ENCODE measurements around the gene PCDHGC5. TPM values are rescaled to one million over a fixed set of nuclear protein-coding genes. Genes with fewer than 3 reads are reported as not detected.

PCDHGC5 gene
- total RNA-seq, 1 experiment from 2014 or later: 0.61 TPM

GRCh38 chr5:141491323-141492167 lies 2.7 kb downstream of the PCDHGC5 start:
- peaks cover 11% of the 10 kb centered on the region for H3K36me3 Mint-ChIP-seq (ENCODE audit: insufficient read depth, unreplicated experiment)
- POLR2A ChIA-PET: no interaction called here
- intact Hi-C loops (cut with micrococcal nuclease): no loop called here
- no TSS peak for BruUV-seq (replicated peaks)
- no peak for TF ChIP-seq CTCF (IDR thresholded peaks at IDR 0.05; ENCODE audit: unreplicated experiment)
- no peaks in the 10 kb centered on the region for H3K9me3 Mint-ChIP-seq (ENCODE audit: unreplicated experiment)
- no peak overlapping the region for H3K4me3 Mint-ChIP-seq (ENCODE audit: unreplicated experiment)
- H3K27ac Mint-ChIP-seq (ENCODE audit: low read depth, unreplicated experiment): no peak overlapping the region
- no peak for DNase-seq (ENCODE audit: unreplicated experiment)
- CTCF ChIA-PET: interaction anchor here (1.6 to 1.7 kb wide), 2 partner anchors 16 to 21 kb away, joined by 4 to 6 read pairs; partner anchors contain the start of gene PCDHGC3
- no peaks in the 10 kb centered on the region for H3K27me3 Mint-ChIP-seq (ENCODE audit: insufficient read depth, unreplicated experiment)
- H3K4me1 Mint-ChIP-seq (ENCODE audit: insufficient read depth, unreplicated experiment): peaks cover 9% of the 10 kb centered on the region

- no peaks in the 10 kb centered on the region for H3K9me3 Mint-ChIP-seq (ENCODE audit: unreplicated experiment)
- intact Hi-C loops (cut with micrococcal nuclease): no loop called here
- H3K4me1 Mint-ChIP-seq (ENCODE audit: insufficient read depth, unreplicated experiment): peaks cover 9% of the 10 kb centered on the region
- no peak for DNase-seq (ENCODE audit: unreplicated experiment)
- H3K27me3 Mint-ChIP-seq (ENCODE audit: insufficient read depth, unreplicated experiment): no peaks in the 10 kb centered on the region
- TF ChIP-seq CTCF (IDR thresholded peaks at IDR 0.05; ENCODE audit: unreplicated experiment): no peak
- no TSS peak for BruUV-seq (replicated peaks)
- H3K36me3 Mint-ChIP-seq (ENCODE audit: insufficient read depth, unreplicated experiment): peaks cover 11% of the 10 kb centered on the region
- CTCF ChIA-PET: interaction anchor here (0.5 to 1.7 kb wide), 4 partner anchors 14 to 35 kb away, joined by 4 to 6 read pairs (median 4); partner anchors contain the start of gene PCDHGC3
- H3K27ac Mint-ChIP-seq (ENCODE audit: low read depth, unreplicated experiment): no peak overlapping the region
- no peak overlapping the region for H3K4me3 Mint-ChIP-seq (ENCODE audit: unreplicated experiment)
- POLR2A ChIA-PET: no interaction called here
These were observed 3.4 kb downstream of the PCDHGC5 start for GRCh38 chr5:141492168-141492885.

- no TSS peak for BruUV-seq (replicated peaks)
- no peaks in the 10 kb centered on the region for H3K27me3 Mint-ChIP-seq (ENCODE audit: insufficient read depth, unreplicated experiment)
- intact Hi-C loops (cut with micrococcal nuclease): no loop called here
- H3K27ac Mint-ChIP-seq (ENCODE audit: low read depth, unreplicated experiment): no peak overlapping the region
- POLR2A ChIA-PET: no interaction called here
- H3K9me3 Mint-ChIP-seq (ENCODE audit: unreplicated experiment): no peaks in the 10 kb centered on the region
- H3K36me3 Mint-ChIP-seq (ENCODE audit: insufficient read depth, unreplicated experiment): peaks cover 11% of the 10 kb centered on the region
- H3K4me1 Mint-ChIP-seq (ENCODE audit: insufficient read depth, unreplicated experiment): peaks cover 5% of the 10 kb centered on the region
- TF ChIP-seq CTCF (IDR thresholded peaks at IDR 0.05; ENCODE audit: unreplicated experiment): no peak
- CTCF ChIA-PET: interaction anchor here (1.0 to 1.7 kb wide), 5 partner anchors 10 to 70 kb away, joined by 3 to 4 read pairs (median 4); no protein-coding TSS in a partner anchor
- no peak for DNase-seq (ENCODE audit: unreplicated experiment)
- no peak overlapping the region for H3K4me3 Mint-ChIP-seq (ENCODE audit: unreplicated experiment)
These were observed 4.9 kb downstream of the PCDHGC5 start for GRCh38 chr5:141493500-141494422.
